ENCODE measurements around the gene ARHGEF11.

ARHGEF11 gene

GRCh38 chr1:156926175-156926574 lies 119.4 kb downstream of the ARHGEF11 start:
- no peak for DNase-seq

- DNase-seq, result no peak
These were observed 120.2 kb downstream of the ARHGEF11 start for GRCh38 chr1:156925154-156926010.

GRCh38 chr1:156924478-156925153 lies 120.9 kb downstream of the ARHGEF11 start:
- DNase-seq, result no peak

GRCh38 chr1:156923670-156924477 lies 121.7 kb downstream of the ARHGEF11 start:
- DNase-seq, result no peak

GRCh38 chr1:156922986-156923669 lies 122.4 kb downstream of the ARHGEF11 start:
- DNase-seq, result no peak

GRCh38 chr1:156921053-156921529 lies 124.5 kb downstream of the ARHGEF11 start:
- DNase-seq, result no peak

- peak; percentile 13 to 52 (median 34) for DNase-seq
These were observed 125.1 kb downstream of the ARHGEF11 start, which contains the start of gene LRRC71 for GRCh38 chr1:156920233-156921052. Gene LRRC71 (plus strand): TSS chr1:156920632. CDS start chr1:156920804, 172 bp downstream.

GRCh38 chr1:156914440-156914856 lies 131.1 kb downstream of the ARHGEF11 start:
- no peak for DNase-seq

- no peak for DNase-seq
These were observed 131.6 kb downstream of the ARHGEF11 start for GRCh38 chr1:156913809-156914387.

GRCh38 chr1:156912861-156913808 lies 132.4 kb downstream of the ARHGEF11 start:
- no peak for DNase-seq

GRCh38 chr1:156912310-156912709 lies 133.2 kb downstream of the ARHGEF11 start:
- DNase-seq, result no peak

- no peak for DNase-seq
These were observed 133.8 kb downstream of the ARHGEF11 start for GRCh38 chr1:156911577-156912298.

GRCh38 chr1:156910309-156910782 lies 135.2 kb downstream of the ARHGEF11 start:
- DNase-seq, result peak in 3 of 4 experiments; percentile 26 to 50 (median 32)

- DNase-seq, result no peak
These were observed 135.9 kb downstream of the ARHGEF11 start for GRCh38 chr1:156909671-156910070.

- no peak for DNase-seq
These were observed 136.6 kb downstream of the ARHGEF11 start for GRCh38 chr1:156908955-156909354.

- DNase-seq, result no peak
These were observed 137.0 kb downstream of the ARHGEF11 start for GRCh38 chr1:156908541-156908940.

GRCh38 chr1:156906206-156906906 lies 139.2 kb downstream of the ARHGEF11 start:
- DNase-seq, result no peak

GRCh38 chr1:156905651-156906050 lies 139.9 kb downstream of the ARHGEF11 start:
- DNase-seq, result no peak
